GM21825 (cell line): Measurements from ENCODE around the gene LIPI.
"Not testable (repeated sequence)": the region's sequence is repeated elsewhere in the genome, so short reads cannot be mapped to it uniquely, and the experiment has no call there.

Experiments used
- ATAC-seq: cut with Tn5 transposase; IDR thresholded peaks from one replicate; pipeline ENCODE4 v1.9.1; 2021; ENCODE audit warnings: mild to moderate bottlenecking, moderate library complexity; ENCODE audit not compliant: unreplicated experiment

Gene LIPI

DNA sequence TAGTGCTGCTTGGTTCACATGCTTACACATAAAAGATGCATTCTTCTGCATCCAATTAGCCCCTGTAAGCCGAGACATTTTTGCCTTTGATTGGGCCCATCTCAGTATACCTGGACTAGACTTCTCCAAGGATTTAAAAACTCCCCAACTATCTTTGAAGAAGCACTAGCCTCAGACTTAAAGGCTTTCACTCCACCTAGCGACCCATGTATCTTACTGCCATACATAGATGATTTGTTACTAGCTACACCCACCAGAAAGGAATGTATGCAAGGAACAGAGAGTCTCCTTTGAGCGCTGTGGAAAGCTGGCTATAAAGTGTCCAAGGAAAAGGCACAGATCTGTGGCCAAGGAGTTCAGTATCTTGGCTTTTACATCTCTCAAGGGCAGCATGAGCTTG is 91.7 kb downstream of the LIPI start:
- ATAC-seq = no peak

GRCh38 chr21:14116080-14116481 is 94.7 kb downstream of the LIPI start:
- peak; percentile 88 for ATAC-seq

GRCh38 chr21:14115646-14116045 is 95.1 kb downstream of the LIPI start:
- no peak for ATAC-seq

- ATAC-seq = no peak
Measured at GRCh38 chr21:14114251-14114650, 96.5 kb downstream of the LIPI start.

- not testable (repeated sequence) for ATAC-seq
Measured at GRCh38 chr21:14104564-14104963, 106.2 kb downstream of the LIPI start.

GRCh38 chr21:14099570-14099969 is 111.2 kb downstream of the LIPI start:
- no peak for ATAC-seq

DNA sequence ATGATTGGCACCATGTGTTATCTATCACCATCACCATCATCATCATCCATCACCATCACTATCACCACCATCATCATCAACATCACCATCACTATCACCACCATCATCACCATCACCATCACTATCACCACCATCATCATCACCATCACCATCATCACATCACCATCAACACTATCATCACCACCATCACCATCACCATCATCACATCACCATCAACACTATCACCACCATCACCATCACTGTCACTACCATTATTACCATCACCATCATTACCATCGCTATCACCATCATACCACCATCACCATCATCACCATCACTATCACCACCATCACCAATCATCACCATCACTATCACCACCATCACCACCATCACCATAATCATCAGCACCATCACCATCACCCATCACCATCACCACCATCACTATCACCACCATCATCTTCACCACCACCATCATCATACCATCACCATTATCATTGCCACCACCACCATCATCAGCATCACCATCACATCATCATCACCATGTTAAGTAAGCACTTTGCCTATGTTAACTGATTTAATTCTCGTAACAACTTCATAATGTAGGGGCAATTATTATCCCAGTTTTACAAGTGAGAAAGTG is 112.8 kb downstream of the LIPI start:
- no peak for ATAC-seq

DNA sequence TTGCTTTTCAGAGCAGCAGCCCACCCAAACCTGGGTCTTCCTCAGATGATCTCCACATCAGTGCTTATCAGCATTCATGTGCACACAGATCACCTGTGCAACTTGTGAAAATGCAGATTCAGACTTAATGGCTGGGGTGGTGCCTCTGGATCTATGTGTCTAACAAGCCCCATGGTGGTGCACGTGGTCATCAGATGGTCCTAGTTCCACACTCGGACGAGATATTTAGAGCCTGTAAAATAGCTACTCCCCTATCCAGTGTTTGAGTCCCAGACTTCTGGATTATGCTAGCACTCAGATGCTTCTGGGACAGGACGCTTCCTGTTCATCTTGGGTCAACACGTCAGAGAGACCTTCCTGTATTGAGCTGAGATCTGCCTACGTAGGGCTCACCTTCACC is 114.2 kb downstream of the LIPI start:
- no peak for ATAC-seq

GRCh38 chr21:14096172-14096571 is 114.6 kb downstream of the LIPI start:
- ATAC-seq = no peak

DNA sequence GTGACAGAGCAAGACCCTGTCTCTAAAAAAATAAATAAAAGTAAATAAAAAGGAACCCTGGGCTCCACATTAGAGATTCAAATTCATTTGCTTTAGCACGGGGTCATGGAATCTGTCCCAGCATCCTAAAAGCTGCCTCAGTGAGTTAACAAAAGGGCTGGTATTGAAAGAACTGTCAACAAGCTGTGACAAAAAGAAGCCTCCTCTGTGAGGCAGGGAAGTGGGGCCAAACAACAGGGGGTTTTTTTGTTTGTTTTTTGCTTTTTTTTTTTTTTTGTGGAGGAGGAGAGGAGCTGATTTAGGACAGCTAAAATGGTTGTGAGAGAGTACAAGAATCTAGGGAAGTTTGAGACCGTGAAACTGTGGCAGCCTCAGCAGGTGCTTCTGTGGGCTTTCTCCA is 115.7 kb downstream of the LIPI start:
- no peak for ATAC-seq

DNA sequence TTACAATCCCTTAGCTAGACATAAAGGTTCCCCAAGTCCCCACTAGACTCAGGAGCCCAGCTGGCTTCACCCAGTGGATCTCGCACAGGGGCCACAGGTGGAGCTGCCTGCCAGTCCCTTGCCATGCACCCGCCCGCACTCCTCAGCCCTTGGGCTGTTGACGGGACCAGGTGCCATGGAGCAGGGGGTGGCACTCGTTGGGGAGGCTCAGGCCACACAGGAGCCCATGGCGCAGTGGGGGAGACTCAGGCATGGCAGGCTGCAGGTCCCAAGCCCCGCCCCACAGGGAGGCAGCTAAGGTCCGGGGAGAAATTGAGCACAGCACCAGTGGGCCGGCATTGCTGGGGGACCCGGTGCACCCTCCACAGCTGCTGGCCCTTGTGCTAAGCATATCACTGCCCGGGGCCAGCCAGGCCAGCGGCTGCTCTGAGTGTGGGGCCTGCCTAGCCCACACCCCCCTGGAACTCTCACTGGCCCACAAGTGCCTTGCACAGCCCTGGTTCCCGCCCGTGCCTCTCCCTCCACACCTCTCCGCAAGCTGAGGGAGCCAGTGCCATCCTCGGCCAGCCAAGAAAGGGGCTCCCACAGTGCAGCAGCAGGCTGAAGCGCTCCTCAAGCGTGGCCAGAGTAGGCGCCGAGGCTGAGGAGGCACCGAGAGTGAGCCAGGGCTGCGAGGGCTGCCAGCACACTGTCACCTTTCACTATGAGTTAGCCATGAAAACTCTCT is 117.8 kb downstream of the LIPI start:
- ATAC-seq = no peak

DNA sequence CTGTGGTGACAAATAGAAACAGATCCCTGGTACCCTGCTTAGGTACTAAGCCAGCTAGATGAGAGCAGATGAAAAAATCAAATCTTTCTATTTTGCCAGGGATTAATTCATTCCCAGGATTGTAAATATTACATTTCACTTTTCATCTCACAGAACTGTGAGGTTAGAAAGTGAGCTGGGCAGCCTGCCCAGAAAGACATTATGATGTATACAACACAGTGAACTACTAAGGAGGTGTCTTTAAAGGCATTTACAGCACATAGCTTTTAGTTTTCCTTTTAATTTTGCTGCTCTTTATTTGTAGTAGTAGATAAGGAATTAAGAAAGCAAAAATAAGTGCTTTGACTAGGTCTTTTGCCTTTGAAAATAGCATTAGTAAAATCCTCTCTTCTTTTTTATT is 120.6 kb downstream of the LIPI start:
- not testable (repeated sequence) for ATAC-seq

- no peak for ATAC-seq
Measured at GRCh38 chr21:14088391-14088790, 122.4 kb downstream of the LIPI start.

GRCh38 chr21:14086553-14086952 is 124.2 kb downstream of the LIPI start:
- ATAC-seq = no peak

GRCh38 chr21:14084701-14085100 is 126.1 kb downstream of the LIPI start:
- no peak for ATAC-seq

GRCh38 chr21:14084068-14084501 is 126.7 kb downstream of the LIPI start:
- no peak for ATAC-seq

DNA sequence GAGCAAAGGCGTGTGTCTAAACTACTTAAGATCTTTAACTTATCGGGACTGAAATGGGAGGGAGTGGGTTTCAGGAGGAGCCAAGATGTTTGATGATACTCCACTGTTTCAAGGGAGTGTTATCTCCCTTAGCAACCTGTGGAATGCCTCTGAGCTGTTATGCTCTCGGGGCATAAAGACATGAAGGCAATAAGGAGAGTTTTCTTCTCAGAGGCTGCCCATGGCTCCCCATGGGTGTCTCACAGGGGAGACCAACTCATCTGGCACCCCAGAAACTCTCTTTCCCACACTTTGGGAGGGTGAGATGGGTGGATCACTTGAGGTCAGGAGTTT is 130.0 kb downstream of the LIPI start:
- no peak for ATAC-seq

DNA sequence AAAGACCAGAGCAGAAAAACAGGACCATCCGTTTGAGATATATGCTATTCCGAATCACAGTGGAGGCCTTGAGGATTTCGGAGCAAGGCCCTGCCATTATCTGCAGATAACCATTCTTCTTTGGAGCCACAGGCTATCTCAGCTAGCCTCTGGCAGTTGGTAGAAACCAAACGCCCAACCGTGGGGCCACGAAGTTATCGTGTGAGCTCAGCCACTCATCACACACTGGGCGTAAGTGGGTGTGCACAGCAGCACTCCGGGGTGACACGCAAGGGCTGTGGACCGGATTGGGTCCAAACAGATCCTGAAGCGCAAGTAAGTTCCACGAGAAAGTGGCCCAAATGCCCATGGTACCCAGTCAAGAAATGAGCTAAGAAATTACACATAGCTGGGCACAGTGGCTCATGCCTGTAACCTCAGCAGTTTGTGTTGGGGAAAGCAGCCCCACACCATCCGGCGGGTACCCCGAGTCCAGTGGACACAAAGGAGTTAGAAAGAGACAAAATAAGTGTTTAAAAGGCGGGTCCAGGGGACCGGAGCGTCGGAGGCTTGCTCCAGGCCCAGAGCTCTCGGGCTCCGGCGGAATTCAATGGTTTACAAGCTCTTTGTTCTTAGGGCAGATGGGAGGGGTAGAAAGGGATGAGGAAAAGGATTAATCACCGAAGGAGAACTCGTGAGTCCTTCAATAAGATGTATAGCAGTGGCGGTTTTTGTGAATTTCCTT is 130.6 kb downstream of the LIPI start:
- ATAC-seq = no peak

DNA sequence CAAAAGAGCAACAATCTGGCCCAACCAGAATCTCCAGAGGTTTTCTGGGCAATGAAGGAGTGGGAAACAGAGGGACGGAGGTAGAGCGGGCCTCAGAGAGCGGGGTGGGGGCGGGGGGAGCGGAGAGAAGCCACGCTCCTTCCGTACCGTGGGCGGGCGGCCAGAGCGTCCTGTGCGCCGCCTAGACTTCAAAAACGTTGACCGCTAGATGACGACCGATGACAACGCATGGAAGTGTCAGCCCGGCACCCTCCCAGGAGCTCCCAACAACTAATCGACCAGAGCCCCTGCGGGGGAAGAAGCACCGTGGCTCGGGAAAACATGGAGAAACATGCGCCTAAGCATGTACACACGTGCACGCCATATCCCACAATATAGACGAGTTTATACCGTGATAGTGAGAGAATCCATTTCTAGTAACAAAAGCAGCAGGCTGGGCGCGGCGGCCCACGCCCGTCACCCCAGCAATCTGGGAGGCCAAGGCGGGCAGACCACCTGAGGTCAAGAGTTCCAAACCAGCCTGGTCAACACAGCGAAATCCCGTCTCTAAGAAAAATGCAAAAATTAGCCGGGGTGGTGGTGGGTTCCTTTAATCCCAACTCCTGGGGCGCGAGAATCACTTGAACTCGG is 131.9 kb downstream of the LIPI start:
- ATAC-seq = no peak

- ATAC-seq = no peak
Measured at GRCh38 chr21:14076143-14076806, 134.5 kb downstream of the LIPI start.
